ENCODE data around the gene GNB1L. TPM values are rescaled to one million over a fixed set of nuclear protein-coding genes. Genes with fewer than 3 reads are reported as not detected.
"Not testable (repeated sequence)": the region's sequence is repeated elsewhere in the genome, so short reads cannot be mapped to it uniquely, and the experiment has no call there.

Gene GNB1L
- total RNA-seq, 4 donors from 2014 or later: 4.8 to 8.7 (median 7.4) TPM

DNA sequence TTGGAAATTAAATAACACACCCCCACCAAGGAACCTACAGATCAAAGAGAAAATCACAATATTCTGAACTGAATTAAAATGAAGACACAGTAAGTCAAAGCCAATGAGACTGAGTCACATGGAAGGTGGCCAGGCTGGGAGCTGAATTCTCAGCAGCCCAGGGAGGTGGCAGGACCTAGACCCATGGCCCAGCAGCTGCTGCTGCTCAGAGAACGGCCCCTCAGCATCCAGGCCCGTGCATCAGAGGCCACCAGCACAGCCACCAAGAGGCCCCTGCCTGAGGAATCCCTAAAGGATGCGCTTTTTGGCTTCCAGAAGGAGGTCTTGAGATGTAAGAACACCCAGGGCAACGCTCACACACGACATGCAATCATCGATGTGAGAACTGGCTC, 59.1 kb downstream of the GNB1L start:
- 87 to 88% methylated on average over 3 of the region's 6 CpGs for WGBS, 2 donors (ENCODE audit: low coverage in 1 of 2)
- no peaks in the 10 kb centered on the region for H3K4me1 ChIP-seq
- no peak overlapping the region for H3K27ac ChIP-seq
- H3K27me3 ChIP-seq: no peaks in the 10 kb centered on the region
- no peak for ATAC-seq
- H3K9me3 ChIP-seq: peaks cover 0 to 26% (median 0%) of the 10 kb centered on the region in 3 donors
- no peak overlapping the region for H3K4me3 ChIP-seq
- H3K36me3 ChIP-seq: peaks cover 0 to 29% of the 10 kb centered on the region in 2 donors
- TF ChIP-seq EP300 (IDR thresholded peaks at IDR 0.05): no peak
- TF ChIP-seq, protein P1, sequence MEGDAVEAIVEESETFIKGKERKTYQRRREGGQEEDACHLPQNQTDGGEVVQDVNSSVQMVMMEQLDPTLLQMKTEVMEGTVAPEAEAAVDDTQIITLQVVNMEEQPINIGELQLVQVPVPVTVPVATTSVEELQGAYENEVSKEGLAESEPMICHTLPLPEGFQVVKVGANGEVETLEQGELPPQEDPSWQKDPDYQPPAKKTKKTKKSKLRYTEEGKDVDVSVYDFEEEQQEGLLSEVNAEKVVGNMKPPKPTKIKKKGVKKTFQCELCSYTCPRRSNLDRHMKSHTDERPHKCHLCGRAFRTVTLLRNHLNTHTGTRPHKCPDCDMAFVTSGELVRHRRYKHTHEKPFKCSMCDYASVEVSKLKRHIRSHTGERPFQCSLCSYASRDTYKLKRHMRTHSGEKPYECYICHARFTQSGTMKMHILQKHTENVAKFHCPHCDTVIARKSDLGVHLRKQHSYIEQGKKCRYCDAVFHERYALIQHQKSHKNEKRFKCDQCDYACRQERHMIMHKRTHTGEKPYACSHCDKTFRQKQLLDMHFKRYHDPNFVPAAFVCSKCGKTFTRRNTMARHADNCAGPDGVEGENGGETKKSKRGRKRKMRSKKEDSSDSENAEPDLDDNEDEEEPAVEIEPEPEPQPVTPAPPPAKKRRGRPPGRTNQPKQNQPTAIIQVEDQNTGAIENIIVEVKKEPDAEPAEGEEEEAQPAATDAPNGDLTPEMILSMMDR (IDR thresholded peaks at IDR 0.05): no peak
- TF ChIP-seq POLR2A (IDR thresholded peaks at IDR 0.05): no peak
- TF ChIP-seq POLR2AphosphoS5 (IDR thresholded peaks at IDR 0.05): no peak

DNA sequence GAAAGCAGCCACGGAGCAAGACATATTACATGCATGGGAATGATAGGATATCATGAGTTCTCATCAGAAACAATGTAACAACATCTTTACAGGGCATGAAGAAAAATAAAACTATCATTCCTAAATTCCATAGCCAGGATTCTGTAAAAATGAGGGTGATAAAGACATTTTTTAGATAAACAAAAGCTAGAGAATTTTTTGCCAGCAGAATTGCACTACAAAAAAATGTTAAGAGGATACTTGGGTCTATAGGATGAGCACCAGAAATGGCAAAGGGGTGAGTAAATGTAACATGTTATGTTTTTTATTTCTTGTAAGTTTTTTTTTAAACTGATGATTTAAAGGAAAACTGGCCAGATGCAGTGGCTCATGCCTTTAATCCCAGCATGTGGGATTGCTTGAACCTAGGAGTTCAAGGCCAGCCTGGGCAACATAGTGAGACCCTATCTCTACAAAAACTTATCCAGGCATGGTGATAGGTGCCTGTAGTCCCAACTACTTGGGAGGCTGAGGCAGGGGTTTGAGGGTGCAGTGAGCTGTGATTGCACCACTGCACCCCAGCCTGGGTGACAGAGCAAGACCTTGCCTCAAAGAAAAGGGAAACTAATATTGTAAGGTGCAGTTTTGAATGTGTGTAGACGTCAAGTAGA, 60.9 kb downstream of the GNB1L start:
- Histone ChIP-seq H3K4me3 (no peak overlapping the region), H3K9me3 (peaks cover 0 to 26% (median 0%) of the 10 kb centered on the region in 3 donors), H3K27me3 (no peaks in the 10 kb centered on the region), H3K4me1 (no peaks in the 10 kb centered on the region), H3K36me3 (peaks cover 0 to 21% of the 10 kb centered on the region in 2 donors), H3K27ac (no peak overlapping the region)
- 80% methylated on average over 2 of the region's 2 CpGs; no CpG with 5 or more reads in 1 of the 2 donors for WGBS, 2 donors (ENCODE audit: low coverage in 1 of 2)
- no peak for ATAC-seq
- no peak for TF ChIP-seq POLR2AphosphoS5 (IDR thresholded peaks at IDR 0.05)
- no peak for TF ChIP-seq EP300 (IDR thresholded peaks at IDR 0.05)
- TF ChIP-seq, protein P1 (IDR thresholded peaks at IDR 0.05): no peak
- TF ChIP-seq POLR2A (IDR thresholded peaks at IDR 0.05): no peak

DNA sequence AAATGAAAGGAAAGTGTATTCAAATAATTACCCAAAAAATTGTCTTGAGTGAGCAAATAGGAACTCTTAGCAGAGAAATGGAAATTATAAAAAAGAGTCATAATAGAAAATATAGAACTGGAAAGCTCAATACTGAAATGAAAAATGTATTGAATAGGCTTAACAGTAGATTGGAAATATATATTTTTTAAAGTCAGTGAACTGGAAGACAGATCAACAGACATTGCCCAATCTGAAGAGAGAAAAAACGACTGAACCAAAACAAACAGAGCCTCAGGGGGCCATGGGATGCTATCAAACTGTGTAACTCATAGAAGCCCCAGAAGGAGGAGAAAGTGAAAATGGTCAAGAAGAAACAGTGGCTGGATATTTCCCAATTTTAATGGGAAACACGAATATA, 61.5 kb downstream of the GNB1L start:
- Histone ChIP-seq H3K36me3 (peaks cover 0 to 24% of the 10 kb centered on the region in 2 donors), H3K4me3 (no peak overlapping the region), H3K4me1 (no peaks in the 10 kb centered on the region), H3K9me3 (peaks cover 0 to 26% (median 0%) of the 10 kb centered on the region in 3 donors), H3K27ac (no peak overlapping the region), H3K27me3 (no peaks in the 10 kb centered on the region)
- TF ChIP-seq POLR2AphosphoS5 (IDR thresholded peaks at IDR 0.05): no peak
- ATAC-seq: no peak
- 59 to 77% methylated on average over 2 of the region's 2 CpGs for WGBS, 2 donors (ENCODE audit: low coverage in 1 of 2)

DNA sequence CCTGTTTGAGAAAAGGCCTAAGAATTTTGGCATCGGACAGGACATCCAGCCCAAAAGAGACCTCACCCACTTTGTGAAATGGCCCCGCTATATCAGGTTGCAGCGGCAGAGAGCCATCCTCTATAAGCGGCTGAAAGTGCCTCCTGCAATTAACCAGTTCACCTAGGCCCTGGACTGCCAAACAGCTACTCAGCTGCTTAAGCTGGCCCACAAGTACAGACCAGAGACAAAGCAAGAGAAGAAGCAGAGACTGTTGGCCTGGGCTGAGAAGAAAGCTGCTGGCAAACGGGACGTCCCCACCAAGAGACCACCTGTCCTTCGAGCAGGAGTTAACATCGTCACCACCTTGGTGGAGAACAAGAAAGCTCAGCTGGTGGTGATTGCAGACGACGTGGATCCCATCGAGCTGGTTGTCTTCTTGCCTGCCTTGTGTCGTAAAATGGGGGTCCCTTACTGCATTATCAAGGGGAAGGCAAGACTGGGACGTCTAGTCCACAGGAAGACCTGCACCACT, 62.2 kb downstream of the GNB1L start:
- peaks cover 0 to 26% (median 0%) of the 10 kb centered on the region in 3 donors for H3K9me3 ChIP-seq
- ATAC-seq, H3K27me3 ChIP-seq, H3K4me1 ChIP-seq, H3K4me3 ChIP-seq, H3K27ac ChIP-seq: not testable (repeated sequence)
- H3K36me3 ChIP-seq: peaks cover 0 to 32% of the 10 kb centered on the region in 2 donors
- 97 to 100% methylated on average over 3 to 5 of the region's 13 CpGs for WGBS, 2 donors (ENCODE audit: low coverage in 1 of 2)

DNA sequence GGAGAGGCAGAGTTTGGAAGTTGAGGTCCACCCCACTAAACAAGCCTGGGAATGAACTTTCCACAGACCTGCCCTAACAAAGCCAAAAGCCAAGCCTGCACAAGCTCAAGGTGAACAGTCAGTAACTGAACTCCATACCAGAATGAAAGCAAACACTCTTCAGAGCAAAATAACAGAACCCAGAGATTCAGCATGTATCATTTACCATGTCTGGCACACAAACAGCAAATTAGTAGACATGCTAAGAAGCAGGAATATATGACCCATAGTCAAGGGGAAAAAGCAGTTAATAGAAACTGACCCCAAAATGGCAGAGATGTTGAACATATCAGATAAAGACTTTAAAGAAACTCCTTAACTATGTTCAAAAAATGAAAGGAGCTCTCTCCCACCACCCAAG, 62.8 kb downstream of the GNB1L start:
- Histone ChIP-seq H3K9me3 (peaks cover 0 to 26% (median 0%) of the 10 kb centered on the region in 3 donors), H3K4me1 (no peaks in the 10 kb centered on the region), H3K27ac (no peak overlapping the region), H3K4me3 (no peak overlapping the region), H3K36me3 (peaks cover 0 to 32% of the 10 kb centered on the region in 2 donors), H3K27me3 (no peaks in the 10 kb centered on the region)
- TF ChIP-seq POLR2A (IDR thresholded peaks at IDR 0.05) (no peak), EP300 (IDR thresholded peaks at IDR 0.05) (no peak), POLR2AphosphoS5 (IDR thresholded peaks at IDR 0.05) (no peak)
- TF ChIP-seq, protein P1 (IDR thresholded peaks at IDR 0.05): no peak
- no peak for ATAC-seq

DNA sequence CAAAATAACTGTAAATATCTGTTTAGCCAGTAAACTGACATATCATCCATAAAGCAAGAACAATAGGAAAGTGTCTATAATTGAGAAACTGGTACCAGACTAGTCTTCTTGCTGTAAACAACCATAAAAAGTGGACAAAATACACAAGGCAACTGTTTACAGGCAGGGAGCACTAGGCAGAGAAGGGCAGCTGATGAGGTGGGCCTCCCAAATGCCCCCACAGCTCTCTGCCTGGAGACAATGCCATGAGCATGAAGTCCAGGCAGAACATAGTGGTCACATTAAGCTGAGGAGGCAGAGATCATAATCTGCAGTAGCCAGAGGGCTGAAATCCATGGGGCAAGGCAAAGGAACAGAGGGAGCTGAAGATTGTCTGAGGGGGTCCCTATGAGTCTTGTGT, 63.4 kb downstream of the GNB1L start:
- peaks cover 0 to 26% (median 0%) of the 10 kb centered on the region in 3 donors for H3K9me3 ChIP-seq
- no peaks in the 10 kb centered on the region for H3K27me3 ChIP-seq
- no peaks in the 10 kb centered on the region for H3K4me1 ChIP-seq
- TF ChIP-seq EP300 (IDR thresholded peaks at IDR 0.05): no peak
- TF ChIP-seq POLR2AphosphoS5 (IDR thresholded peaks at IDR 0.05): no peak
- TF ChIP-seq, protein P1 (IDR thresholded peaks at IDR 0.05): no peak
- TF ChIP-seq POLR2A (IDR thresholded peaks at IDR 0.05): no peak
- ATAC-seq: no peak
- peaks cover 0 to 32% of the 10 kb centered on the region in 2 donors for H3K36me3 ChIP-seq
- H3K4me3 ChIP-seq: no peak overlapping the region
- no peak overlapping the region for H3K27ac ChIP-seq

Data from gastroesophageal sphincter (tissue), 4 donors.